ENCODE results near the gene TMIGD1. TPM values are rescaled to one million over a fixed set of nuclear protein-coding genes. Genes with fewer than 3 reads are reported as not detected.
A peak's percentile ranks its signal among the peaks of the same experiment; 100 is the strongest.

TMIGD1 gene
- total and polyA plus RNA-seq, 2 of the 13 experiments (the other 11 are each of a cell fraction or from before 2014, with no cell fraction given) = not detected

DNA sequence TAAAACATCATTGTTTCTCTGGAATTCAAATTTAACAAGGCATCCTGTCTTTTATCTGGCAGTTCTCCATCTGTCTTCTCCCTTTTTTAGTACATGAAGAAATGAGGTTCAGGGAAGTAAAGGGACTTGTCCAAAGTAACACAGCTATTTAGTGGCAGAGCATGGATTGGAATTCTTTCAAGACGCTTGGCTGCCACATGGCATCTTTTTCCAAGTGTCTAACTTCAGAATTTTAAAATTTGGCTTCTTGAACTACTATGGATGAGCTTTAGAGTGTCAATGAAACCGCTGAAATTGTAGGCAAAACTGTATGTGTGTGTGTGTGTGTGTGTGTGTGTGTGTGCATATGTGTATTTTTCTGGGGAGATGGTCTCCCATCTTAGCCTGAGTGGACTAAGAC is 5.2 kb upstream of the TMIGD1 start (continued):
- no peak for TF ChIP-seq THYN1 (CRISPR knock-in tag; IDR thresholded peaks at IDR 0.05; ENCODE audit: borderline replicate concordance, low read depth)
- no peak for TF ChIP-seq BHLHE40 (IDR thresholded peaks at IDR 0.05; ENCODE audit: low read length)

DNA sequence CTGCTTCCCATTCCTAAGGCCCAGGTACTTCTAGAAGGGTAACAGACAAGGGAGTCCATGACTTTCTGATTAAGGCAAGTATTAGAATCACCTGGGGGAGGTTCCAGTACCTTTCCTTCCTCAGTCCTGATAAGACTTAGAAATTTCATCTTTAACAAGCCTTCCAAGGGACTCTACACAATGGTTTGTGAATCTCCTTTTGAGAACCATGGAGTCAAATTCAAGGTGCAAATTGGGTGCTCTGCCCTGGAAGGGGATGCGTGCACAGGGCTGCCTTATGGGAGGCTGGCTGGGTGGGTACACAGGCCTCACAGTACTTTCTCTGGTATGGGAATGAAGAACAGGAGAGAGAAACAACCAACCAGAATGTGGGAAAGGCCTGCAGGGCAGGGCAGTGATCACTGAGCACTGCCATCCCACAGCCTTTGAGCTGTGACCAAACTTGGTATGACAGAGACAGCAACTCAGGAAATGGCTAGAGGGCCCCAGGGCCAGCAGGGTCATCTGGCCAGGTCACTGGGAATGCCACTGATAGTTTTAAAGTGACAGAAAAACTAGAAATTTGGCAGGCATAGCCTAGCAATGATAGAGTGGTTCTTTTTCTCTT is 3.6 kb upstream of the TMIGD1 start:
- CTCF ChIA-PET (ENCODE audit: low intra/inter-chr PET ratio, low total read pairs) = interaction anchor here (0.7 to 2.2 kb wide), 3 partner anchors 38 to 233 kb away, joined by 3 to 15 read pairs (median 15); no protein-coding TSS in a partner anchor
- Histone ChIP-seq H3K27ac (ENCODE audit: extremely low read length, insufficient read depth, low read length) (peak overlapping the region; percentile 94), H3K9me3 (ENCODE audit: low read length) (no peaks in the 10 kb centered on the region), H3K4me1 (ENCODE audit: insufficient read depth, low read length) (peaks cover 85% of the 10 kb centered on the region), H3K36me3 (replicated peaks in 1 of 2; ENCODE audit: control insufficient read depth in 1 of 2, insufficient read depth in 2 of 2, low read length in 2 of 2) (no peaks in the 10 kb centered on the region), H3K9ac (ENCODE audit: insufficient read depth, low read depth, low read length) (peak overlapping the region; percentile 76), H3K4me3 (replicated peaks in 1 of 3; ENCODE audit: insufficient read depth in 1 of 3, low read depth in 2 of 3, low read length in 3 of 3) (peak overlapping the region; percentile 44 to 63 (median 53)), H4K20me1 (ENCODE audit: insufficient read depth, low read length) (no peaks in the 10 kb centered on the region), H3K79me2 (ENCODE audit: insufficient read depth, low read length) (no peaks in the 10 kb centered on the region), H3K4me2 (ENCODE audit: low read depth, low read length) (peak overlapping the region; percentile 82), H3K27me3 (ENCODE audit: control insufficient read depth in 1 of 2, insufficient read depth in 2 of 2, low read length in 2 of 2) (no peaks in the 10 kb centered on the region), H2AFZ (ENCODE audit: low read length) (no peak overlapping the region)
- intact Hi-C loops (cut with micrococcal nuclease; ENCODE audit: unreplicated experiment) = loop anchor here (2.0 to 5.0 kb wide), 2 partner anchors 60 to 233 kb away; no protein-coding TSS in a partner anchor
- in situ Hi-C loops (cut with HindIII; ENCODE audit: extremely low pct_ligation_motif_present, low pct_unique_long_range_greater_than_20kb) = loop anchor here (5.0 kb wide), 1 partner anchor 45 kb away; the partner anchor contains the start of gene BLMH
- TSS peak; percentile 98 for BruUV-seq (replicated peaks)
- FAIRE-seq = peak; percentile 93
- peak; percentile 86 for ATAC-seq
- 0% methylated on average over 1 of the region's 1 CpG for WGBS (ENCODE audit: low lambda C conversion rate)
- DNase-seq (ENCODE audit: low spot score) = peak; percentile 90
- POLR2A ChIA-PET = interaction anchor here (0.6 to 4.3 kb wide), 16 partner anchors 8 to 233 kb away, joined by 3 to 22 read pairs (median 6); partner anchors contain the start of genes BLMH and GOSR1
- TF ChIP-seq TAF15 (IDR thresholded peaks at IDR 0.05; ENCODE audit: low read depth, low read length, poor library complexity, severe bottlenecking) = no peak
- peak; percentile 86 for TF ChIP-seq MED1 (CRISPR knock-in tag; IDR thresholded peaks at IDR 0.05)
- TF ChIP-seq ZNF138 (CRISPR knock-in tag; IDR thresholded peaks at IDR 0.05; ENCODE audit: low read depth) = no peak
- TF ChIP-seq, protein P1, sequence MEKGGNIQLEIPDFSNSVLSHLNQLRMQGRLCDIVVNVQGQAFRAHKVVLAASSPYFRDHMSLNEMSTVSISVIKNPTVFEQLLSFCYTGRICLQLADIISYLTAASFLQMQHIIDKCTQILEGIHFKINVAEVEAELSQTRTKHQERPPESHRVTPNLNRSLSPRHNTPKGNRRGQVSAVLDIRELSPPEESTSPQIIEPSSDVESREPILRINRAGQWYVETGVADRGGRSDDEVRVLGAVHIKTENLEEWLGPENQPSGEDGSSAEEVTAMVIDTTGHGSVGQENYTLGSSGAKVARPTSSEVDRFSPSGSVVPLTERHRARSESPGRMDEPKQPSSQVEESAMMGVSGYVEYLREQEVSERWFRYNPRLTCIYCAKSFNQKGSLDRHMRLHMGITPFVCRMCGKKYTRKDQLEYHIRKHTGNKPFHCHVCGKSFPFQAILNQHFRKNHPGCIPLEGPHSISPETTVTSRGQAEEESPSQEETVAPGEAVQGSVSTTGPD (CRISPR knock-in tag; IDR thresholded peaks at IDR 0.05) = no peak; the same call in 1 of the 2 replicates
- TF ChIP-seq, protein P2, sequence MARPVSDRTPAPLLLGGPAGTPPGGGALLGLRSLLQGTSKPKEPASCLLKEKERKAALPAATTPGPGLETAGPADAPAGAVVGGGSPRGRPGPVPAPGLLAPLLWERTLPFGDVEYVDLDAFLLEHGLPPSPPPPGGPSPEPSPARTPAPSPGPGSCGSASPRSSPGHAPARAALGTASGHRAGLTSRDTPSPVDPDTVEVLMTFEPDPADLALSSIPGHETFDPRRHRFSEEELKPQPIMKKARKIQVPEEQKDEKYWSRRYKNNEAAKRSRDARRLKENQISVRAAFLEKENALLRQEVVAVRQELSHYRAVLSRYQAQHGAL (CRISPR knock-in tag; IDR thresholded peaks at IDR 0.05; ENCODE audit: not compliant biosample characterization) = no peak
- TF ChIP-seq, protein P3, sequence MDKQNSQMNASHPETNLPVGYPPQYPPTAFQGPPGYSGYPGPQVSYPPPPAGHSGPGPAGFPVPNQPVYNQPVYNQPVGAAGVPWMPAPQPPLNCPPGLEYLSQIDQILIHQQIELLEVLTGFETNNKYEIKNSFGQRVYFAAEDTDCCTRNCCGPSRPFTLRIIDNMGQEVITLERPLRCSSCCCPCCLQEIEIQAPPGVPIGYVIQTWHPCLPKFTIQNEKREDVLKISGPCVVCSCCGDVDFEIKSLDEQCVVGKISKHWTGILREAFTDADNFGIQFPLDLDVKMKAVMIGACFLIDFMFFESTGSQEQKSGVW (CRISPR knock-in tag; IDR thresholded peaks at IDR 0.05; ENCODE audit: borderline replicate concordance) = no peak
- no peak for TF ChIP-seq SMAD9 (CRISPR knock-in tag; IDR thresholded peaks at IDR 0.05)
- peak; percentile 77; the same call in 1 of the 2 replicates for TF ChIP-seq ZNF292 (CRISPR knock-in tag; IDR thresholded peaks at IDR 0.05; ENCODE audit: borderline replicate concordance, low read depth)
- TF ChIP-seq, protein P4, sequence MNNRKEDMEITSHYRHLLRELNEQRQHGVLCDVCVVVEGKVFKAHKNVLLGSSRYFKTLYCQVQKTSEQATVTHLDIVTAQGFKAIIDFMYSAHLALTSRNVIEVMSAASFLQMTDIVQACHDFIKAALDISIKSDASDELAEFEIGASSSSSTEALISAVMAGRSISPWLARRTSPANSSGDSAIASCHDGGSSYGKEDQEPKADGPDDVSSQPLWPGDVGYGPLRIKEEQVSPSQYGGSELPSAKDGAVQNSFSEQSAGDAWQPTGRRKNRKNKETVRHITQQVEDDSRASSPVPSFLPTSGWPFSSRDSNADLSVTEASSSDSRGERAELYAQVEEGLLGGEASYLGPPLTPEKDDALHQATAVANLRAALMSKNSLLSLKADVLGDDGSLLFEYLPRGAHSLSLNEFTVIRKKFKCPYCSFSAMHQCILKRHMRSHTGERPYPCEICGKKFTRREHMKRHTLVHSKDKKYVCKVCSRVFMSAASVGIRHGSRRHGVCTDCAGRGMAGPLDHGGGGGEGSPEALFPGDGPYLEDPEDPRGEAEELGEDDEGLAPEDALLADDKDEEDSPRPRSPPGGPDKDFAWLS (CRISPR knock-in tag; IDR thresholded peaks at IDR 0.05; ENCODE audit: borderline replicate concordance) = no peak
- TF ChIP-seq ZNF350 (CRISPR knock-in tag; IDR thresholded peaks at IDR 0.05; ENCODE audit: borderline replicate concordance, low read depth) = no peak; the same call in 1 of the 2 replicates
- TF ChIP-seq, protein P5, sequence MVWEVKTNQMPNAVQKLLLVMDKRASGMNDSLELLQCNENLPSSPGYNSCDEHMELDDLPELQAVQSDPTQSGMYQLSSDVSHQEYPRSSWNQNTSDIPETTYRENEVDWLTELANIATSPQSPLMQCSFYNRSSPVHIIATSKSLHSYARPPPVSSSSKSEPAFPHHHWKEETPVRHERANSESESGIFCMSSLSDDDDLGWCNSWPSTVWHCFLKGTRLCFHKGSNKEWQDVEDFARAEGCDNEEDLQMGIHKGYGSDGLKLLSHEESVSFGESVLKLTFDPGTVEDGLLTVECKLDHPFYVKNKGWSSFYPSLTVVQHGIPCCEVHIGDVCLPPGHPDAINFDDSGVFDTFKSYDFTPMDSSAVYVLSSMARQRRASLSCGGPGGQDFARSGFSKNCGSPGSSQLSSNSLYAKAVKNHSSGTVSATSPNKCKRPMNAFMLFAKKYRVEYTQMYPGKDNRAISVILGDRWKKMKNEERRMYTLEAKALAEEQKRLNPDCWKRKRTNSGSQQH (CRISPR knock-in tag; IDR thresholded peaks at IDR 0.05; ENCODE audit: low read depth) = no peak
- TF ChIP-seq EZH2 (conservative IDR thresholded peaks at IDR 0.05; ENCODE audit: low read depth, low read length) = no peak
- TF ChIP-seq ZIK1 (CRISPR knock-in tag; IDR thresholded peaks at IDR 0.05; ENCODE audit: borderline replicate concordance, low read depth) = no peak
